Lower leg skin (tissue), 3 donors: ENCODE results near the gene TRIO.

Experiments
- POLR2A ChIP-seq, 2 donors: fragments of 450-650 bp; IDR thresholded peaks; one replicate each; pipeline ENCODE4 v1.6.1; 2016 to 2017; ENCODE audit warnings: antibody characterized with exemption in 2 of 2, mild to moderate bottlenecking in 1 of 2, moderate library complexity in 1 of 2
- TF ChIP-seq, protein P1 (sequence below), 3 donors: fragments of 450-650 bp; IDR thresholded peaks; one replicate each; pipeline ENCODE4 v1.5.1; 2016; ENCODE audit warnings: antibody characterized with exemption in 3 of 3, mild to moderate bottlenecking in 3 of 3, moderate library complexity in 2 of 3

DNA sequence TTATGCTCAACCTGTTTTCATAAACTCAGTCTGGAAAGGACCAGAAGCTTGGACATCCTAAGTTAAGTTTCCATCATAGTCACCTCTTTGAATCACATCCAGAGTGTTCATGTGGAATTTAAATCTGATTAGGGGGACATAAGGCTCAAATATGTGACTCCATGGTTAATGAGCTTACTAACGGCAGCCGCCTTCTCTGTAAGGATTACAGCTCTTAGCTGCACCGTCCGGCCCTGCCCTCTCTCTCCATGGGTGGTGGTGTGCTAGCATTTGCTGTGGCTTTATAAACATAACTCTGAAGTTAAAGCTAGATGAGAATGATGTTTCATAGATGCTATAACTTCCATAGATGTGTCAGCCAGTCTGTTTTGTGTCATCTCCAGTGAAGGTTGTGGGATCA is 156.5 kb downstream of the TRIO start:
- TF ChIP-seq, protein P1, sequence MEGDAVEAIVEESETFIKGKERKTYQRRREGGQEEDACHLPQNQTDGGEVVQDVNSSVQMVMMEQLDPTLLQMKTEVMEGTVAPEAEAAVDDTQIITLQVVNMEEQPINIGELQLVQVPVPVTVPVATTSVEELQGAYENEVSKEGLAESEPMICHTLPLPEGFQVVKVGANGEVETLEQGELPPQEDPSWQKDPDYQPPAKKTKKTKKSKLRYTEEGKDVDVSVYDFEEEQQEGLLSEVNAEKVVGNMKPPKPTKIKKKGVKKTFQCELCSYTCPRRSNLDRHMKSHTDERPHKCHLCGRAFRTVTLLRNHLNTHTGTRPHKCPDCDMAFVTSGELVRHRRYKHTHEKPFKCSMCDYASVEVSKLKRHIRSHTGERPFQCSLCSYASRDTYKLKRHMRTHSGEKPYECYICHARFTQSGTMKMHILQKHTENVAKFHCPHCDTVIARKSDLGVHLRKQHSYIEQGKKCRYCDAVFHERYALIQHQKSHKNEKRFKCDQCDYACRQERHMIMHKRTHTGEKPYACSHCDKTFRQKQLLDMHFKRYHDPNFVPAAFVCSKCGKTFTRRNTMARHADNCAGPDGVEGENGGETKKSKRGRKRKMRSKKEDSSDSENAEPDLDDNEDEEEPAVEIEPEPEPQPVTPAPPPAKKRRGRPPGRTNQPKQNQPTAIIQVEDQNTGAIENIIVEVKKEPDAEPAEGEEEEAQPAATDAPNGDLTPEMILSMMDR (IDR thresholded peaks at IDR 0.05) = no peak
- TF ChIP-seq POLR2A (IDR thresholded peaks at IDR 0.05) = no peak
